Measurements from ENCODE around the gene RNF19B. TPM values are rescaled to one million over a fixed set of nuclear protein-coding genes. Genes with fewer than 3 reads are reported as not detected.
A peak's percentile ranks its signal among the peaks of the same experiment; 100 is the strongest.
"Not testable (repeated sequence)": the region's sequence is repeated elsewhere in the genome, so short reads cannot be mapped to it uniquely, and the experiment has no call there.

RNF19B gene
- total and polyA plus RNA-seq, 12 donors, result 4.7 to 36.5 (median 23.0) TPM

GRCh38 chr1:32978854-32979253 lies 14.2 kb upstream of the RNF19B start:
- Histone ChIP-seq H3K4me3 (no peak overlapping the region), H3K27me3 (no peaks in the 10 kb centered on the region), H3K4me1 (replicated peaks in 1 of 2) (peaks cover 0 to 13% of the 10 kb centered on the region in 2 donors), H3K9me3 (replicated peaks in 1 of 3) (no peaks in the 10 kb centered on the region), H3K27ac (no peak overlapping the region), H3K36me3 (replicated peaks in 1 of 2) (no peaks in the 10 kb centered on the region)
- whole genome bisulfite sequencing, 4 donors, result 78 to 89% (median 83%) methylated on average over 4 of the region's 4 CpGs
- TF ChIP-seq CTCF (IDR thresholded peaks at IDR 0.05) (no peak), POLR2A (IDR thresholded peaks at IDR 0.05) (no peak)
- DNase-seq, result no peak
- intact Hi-C loops (cut with DNase I), result no loop called here

GRCh38 chr1:32977546-32978087 lies 13.0 kb upstream of the RNF19B start:
- WGBS, 4 donors, result 76 to 87% (median 86%) methylated on average over 4 of the region's 4 CpGs
- H3K27ac ChIP-seq, result no peak overlapping the region
- DNase-seq, result no peak

GRCh38 chr1:32975055-32975454 lies 10.4 kb upstream of the RNF19B start:
- 89 to 97% methylated on average over 21 to 22 of the region's 30 CpGs; no CpG with 5 or more reads in 2 of the 4 donors for WGBS, 4 donors
- intact Hi-C loops (cut with DNase I); H3K4me1 ChIP-seq (replicated peaks in 1 of 2); H3K36me3 ChIP-seq (replicated peaks in 1 of 2); H3K9me3 ChIP-seq (replicated peaks in 1 of 3); DNase-seq; H3K27me3 ChIP-seq; H3K4me3 ChIP-seq; H3K27ac ChIP-seq: not testable (repeated sequence)

More at GRCh38 chr1:32977546-32978087, 13.0 kb upstream of the RNF19B start:
- intact Hi-C loops (cut with DNase I), result no loop called here
- peaks cover 0 to 13% of the 10 kb centered on the region in 2 donors for H3K4me1 ChIP-seq (replicated peaks in 1 of 2)
- H3K27me3 ChIP-seq, result no peaks in the 10 kb centered on the region
- H3K4me3 ChIP-seq, result no peak overlapping the region
- no peaks in the 10 kb centered on the region for H3K9me3 ChIP-seq (replicated peaks in 1 of 3)
- TF ChIP-seq CTCF (IDR thresholded peaks at IDR 0.05), result no peak
- no peak for TF ChIP-seq POLR2A (IDR thresholded peaks at IDR 0.05)
- no peaks in the 10 kb centered on the region for H3K36me3 ChIP-seq (replicated peaks in 1 of 2)

- DNase-seq; H3K4me3 ChIP-seq; intact Hi-C loops (cut with DNase I); H3K9me3 ChIP-seq (replicated peaks in 1 of 3); H3K4me1 ChIP-seq (replicated peaks in 1 of 2); H3K27me3 ChIP-seq; H3K36me3 ChIP-seq (replicated peaks in 1 of 2); H3K27ac ChIP-seq: not testable (repeated sequence)
- WGBS, 4 donors, result 10 to 44% (median 20%) methylated on average over 3 to 4 of the region's 6 CpGs; no CpG with 5 or more reads in 1 of the 4 donors
These were observed 8.8 kb upstream of the RNF19B start for GRCh38 chr1:32973458-32973857.

- TF ChIP-seq POLR2A (IDR thresholded peaks at IDR 0.05) (peak in 1 of 2 donors; percentile 45), CTCF (IDR thresholded peaks at IDR 0.05) (no peak)
- Histone ChIP-seq H3K9me3 (replicated peaks in 1 of 3) (no peaks in the 10 kb centered on the region), H3K27ac (peak overlapping the region in 3 of 5 donors; percentile 39 to 55 (median 41)), H3K36me3 (replicated peaks in 1 of 2) (no peaks in the 10 kb centered on the region), H3K27me3 (no peaks in the 10 kb centered on the region), H3K4me3 (peak overlapping the region in 3 of 4 donors; percentile 44 to 79 (median 70)), H3K4me1 (replicated peaks in 1 of 2) (no peaks in the 10 kb centered on the region)
- peak; percentile 58 to 82 (median 72) for DNase-seq
- intact Hi-C loops (cut with DNase I), result no loop called here
- WGBS, 4 donors, result 2 to 3% (median 2%) methylated on average over 16 to 58 of the region's 58 CpGs
These were observed 8.3 kb upstream of the RNF19B start for GRCh38 chr1:32972814-32973428.
